Measurements from ENCODE around the gene STK10. TPM values are rescaled to one million over a fixed set of nuclear protein-coding genes. Genes with fewer than 3 reads are reported as not detected.

STK10 gene
- total RNA-seq, 1 experiment from 2014 or later: 22.9 TPM

DNA sequence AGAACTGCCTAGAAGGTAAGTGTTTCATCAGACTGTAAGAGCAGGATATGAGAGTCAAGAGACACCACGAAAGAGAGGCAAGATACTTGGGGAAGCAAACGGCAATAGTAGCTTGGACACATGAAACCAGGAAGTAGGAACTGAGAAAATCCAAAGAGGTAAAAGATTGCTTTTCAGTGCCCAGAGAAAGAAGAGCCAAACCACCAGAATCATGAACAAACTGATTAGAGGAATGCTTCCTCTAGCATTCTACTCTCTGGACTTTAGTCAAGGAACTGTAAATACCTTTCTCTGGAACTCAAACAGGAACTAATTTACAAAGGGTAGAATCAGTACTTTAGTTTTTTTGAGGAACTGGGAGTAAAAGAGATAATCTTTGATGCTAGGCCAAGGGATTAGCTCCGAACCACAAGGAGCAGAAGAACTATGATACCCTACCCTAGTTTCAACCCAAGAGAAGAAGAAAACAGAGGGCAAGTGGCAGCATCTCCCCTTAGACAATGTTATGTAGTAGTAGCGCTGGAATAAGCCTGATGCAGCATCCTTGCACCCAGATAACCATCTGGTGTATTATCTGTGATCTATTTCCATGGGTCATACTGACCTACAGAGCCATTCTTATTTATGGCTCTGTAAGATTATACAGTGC lies 47.2 kb upstream of the STK10 start:
- Histone ChIP-seq H3K27me3 (ENCODE audit: insufficient read depth, low read length) (no peaks in the 10 kb centered on the region), H3K9me2 (ENCODE audit: insufficient read depth) (no peaks in the 10 kb centered on the region), H3K79me2 (ENCODE audit: insufficient read depth, low read length) (no peaks in the 10 kb centered on the region), H3K36me3 (ENCODE audit: control insufficient read depth in 1 of 2, insufficient read depth in 2 of 2, low read length in 2 of 2) (peaks cover 0 to 5% of the 10 kb centered on the region in 2 experiments; a peak in 1 of 4 replicates), H2AFZ (ENCODE audit: low read depth, low read length, poor library complexity, severe bottlenecking) (no peak overlapping the region), H4K20me1 (ENCODE audit: insufficient read depth) (no peaks in the 10 kb centered on the region), H3K9ac (ENCODE audit: low read length) (no peak overlapping the region), H3K4me1 (ENCODE audit: control insufficient read depth in 1 of 2, insufficient read depth in 2 of 2, low read length in 2 of 2) (peaks cover 0 to 4% of the 10 kb centered on the region in 2 experiments; a peak in 1 of 4 replicates), H3K4me2 (ENCODE audit: low read length) (no peak overlapping the region), H3K27ac (ENCODE audit: low read depth, low read length) (no peak overlapping the region), H3K4me3 (replicated peaks in 1 of 2; ENCODE audit: low read depth in 1 of 2, low read length in 2 of 2) (no peak overlapping the region), H3K9me3 (ENCODE audit: control insufficient read depth in 1 of 2, insufficient read depth in 1 of 2, low read depth in 1 of 2, low read length in 2 of 2) (no peaks in the 10 kb centered on the region)
- no TSS peak for BruUV-seq (replicated peaks)
- TF ChIP-seq SIN3A (IDR thresholded peaks at IDR 0.05; ENCODE audit: low read depth) (no peak), RAD21 (IDR thresholded peaks at IDR 0.05; ENCODE audit: low read depth) (no peak), POLR2AphosphoS5 (IDR thresholded peaks at IDR 0.05; ENCODE audit: low read depth, low read length) (no peak), YY1 (IDR thresholded peaks at IDR 0.05; ENCODE audit: extremely low read depth, insufficient replicate concordance, low read depth, low read length) (no peak), JUND (IDR thresholded peaks at IDR 0.05) (no peak)
- TF ChIP-seq, protein P1, sequence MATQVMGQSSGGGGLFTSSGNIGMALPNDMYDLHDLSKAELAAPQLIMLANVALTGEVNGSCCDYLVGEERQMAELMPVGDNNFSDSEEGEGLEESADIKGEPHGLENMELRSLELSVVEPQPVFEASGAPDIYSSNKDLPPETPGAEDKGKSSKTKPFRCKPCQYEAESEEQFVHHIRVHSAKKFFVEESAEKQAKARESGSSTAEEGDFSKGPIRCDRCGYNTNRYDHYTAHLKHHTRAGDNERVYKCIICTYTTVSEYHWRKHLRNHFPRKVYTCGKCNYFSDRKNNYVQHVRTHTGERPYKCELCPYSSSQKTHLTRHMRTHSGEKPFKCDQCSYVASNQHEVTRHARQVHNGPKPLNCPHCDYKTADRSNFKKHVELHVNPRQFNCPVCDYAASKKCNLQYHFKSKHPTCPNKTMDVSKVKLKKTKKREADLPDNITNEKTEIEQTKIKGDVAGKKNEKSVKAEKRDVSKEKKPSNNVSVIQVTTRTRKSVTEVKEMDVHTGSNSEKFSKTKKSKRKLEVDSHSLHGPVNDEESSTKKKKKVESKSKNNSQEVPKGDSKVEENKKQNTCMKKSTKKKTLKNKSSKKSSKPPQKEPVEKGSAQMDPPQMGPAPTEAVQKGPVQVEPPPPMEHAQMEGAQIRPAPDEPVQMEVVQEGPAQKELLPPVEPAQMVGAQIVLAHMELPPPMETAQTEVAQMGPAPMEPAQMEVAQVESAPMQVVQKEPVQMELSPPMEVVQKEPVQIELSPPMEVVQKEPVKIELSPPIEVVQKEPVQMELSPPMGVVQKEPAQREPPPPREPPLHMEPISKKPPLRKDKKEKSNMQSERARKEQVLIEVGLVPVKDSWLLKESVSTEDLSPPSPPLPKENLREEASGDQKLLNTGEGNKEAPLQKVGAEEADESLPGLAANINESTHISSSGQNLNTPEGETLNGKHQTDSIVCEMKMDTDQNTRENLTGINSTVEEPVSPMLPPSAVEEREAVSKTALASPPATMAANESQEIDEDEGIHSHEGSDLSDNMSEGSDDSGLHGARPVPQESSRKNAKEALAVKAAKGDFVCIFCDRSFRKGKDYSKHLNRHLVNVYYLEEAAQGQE (IDR thresholded peaks at IDR 0.05; ENCODE audit: low read depth): no peak
- TF ChIP-seq, protein P2, sequence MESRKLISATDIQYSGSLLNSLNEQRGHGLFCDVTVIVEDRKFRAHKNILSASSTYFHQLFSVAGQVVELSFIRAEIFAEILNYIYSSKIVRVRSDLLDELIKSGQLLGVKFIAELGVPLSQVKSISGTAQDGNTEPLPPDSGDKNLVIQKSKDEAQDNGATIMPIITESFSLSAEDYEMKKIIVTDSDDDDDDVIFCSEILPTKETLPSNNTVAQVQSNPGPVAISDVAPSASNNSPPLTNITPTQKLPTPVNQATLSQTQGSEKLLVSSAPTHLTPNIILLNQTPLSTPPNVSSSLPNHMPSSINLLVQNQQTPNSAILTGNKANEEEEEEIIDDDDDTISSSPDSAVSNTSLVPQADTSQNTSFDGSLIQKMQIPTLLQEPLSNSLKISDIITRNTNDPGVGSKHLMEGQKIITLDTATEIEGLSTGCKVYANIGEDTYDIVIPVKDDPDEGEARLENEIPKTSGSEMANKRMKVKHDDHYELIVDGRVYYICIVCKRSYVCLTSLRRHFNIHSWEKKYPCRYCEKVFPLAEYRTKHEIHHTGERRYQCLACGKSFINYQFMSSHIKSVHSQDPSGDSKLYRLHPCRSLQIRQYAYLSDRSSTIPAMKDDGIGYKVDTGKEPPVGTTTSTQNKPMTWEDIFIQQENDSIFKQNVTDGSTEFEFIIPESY (IDR thresholded peaks at IDR 0.05; ENCODE audit: extremely low read depth, insufficient replicate concordance, low read length): no peak
- ATAC-seq: no peak
- ChIA-PET CTCF (no interaction called here), RAD21 (ENCODE audit: low non-redundant PET in 1 of 2, low total read pairs in 2 of 2, uncharacterized antibody in 2 of 2, unreplicated experiment in 2 of 2) (no interaction called here), POLR2A (no interaction called here)
- intact Hi-C loops (cut with micrococcal nuclease): no loop called here
- no peak for DNase-seq (ENCODE audit: low read depth, low spot score)
